H9 (cell line): ENCODE data around the gene CREB1. TPM values are rescaled to one million over a fixed set of nuclear protein-coding genes. Genes with fewer than 3 reads are reported as not detected.

Experiments used
- DNase-seq: peaks from one replicate; pipeline ENCODE4 v3.0.0-alpha.2; 2017
- H2AFZ ChIP-seq: one replicate; pipeline ENCODE4 v1.6.1; 2013; ENCODE audit warnings: mild to moderate bottlenecking, low read length, control low read depth, moderate library complexity
- H2AK5ac ChIP-seq: 2 replicates; pipeline ENCODE4 v1.6.1; 2013; ENCODE audit warnings: low read length, control low read depth, mixed read lengths; ENCODE audit not compliant: insufficient read length
- H2BK120ac ChIP-seq: one replicate; pipeline ENCODE4 v1.6.1; 2013; ENCODE audit warnings: low read depth, mild to moderate bottlenecking, low read length, control low read depth, inconsistent platforms; ENCODE audit not compliant: poor library complexity, severe bottlenecking
- H2BK12ac ChIP-seq: 2 replicates; pipeline ENCODE4 v1.6.1; 2013; ENCODE audit warnings: low read length, control low read depth, mixed read lengths, low read depth; ENCODE audit not compliant: insufficient read length
- H2BK15ac ChIP-seq: 2 replicates; pipeline ENCODE4 v1.6.1; 2013; ENCODE audit warnings: low read depth, low read length, control low read depth
- H2BK20ac ChIP-seq: one replicate; pipeline ENCODE4 v1.6.1; 2013; ENCODE audit warnings: low read depth, mild to moderate bottlenecking, low read length, control low read depth, inconsistent platforms; ENCODE audit not compliant: poor library complexity, severe bottlenecking
- H2BK5ac ChIP-seq: 2 replicates; pipeline ENCODE4 v1.6.1; 2013; ENCODE audit warnings: low read length, control low read depth, mixed read lengths; ENCODE audit not compliant: insufficient read length
- H3K14ac ChIP-seq: 2 replicates; pipeline ENCODE4 v1.6.1; 2013; ENCODE audit warnings: low read length, control low read depth; ENCODE audit not compliant: insufficient read depth
- H3K18ac ChIP-seq: 2 replicates; pipeline ENCODE4 v1.6.1; 2013; ENCODE audit warnings: low read depth, mild to moderate bottlenecking, mixed read lengths, low read length, control low read depth; ENCODE audit not compliant: insufficient read length
- H3K23ac ChIP-seq: 2 replicates; pipeline ENCODE4 v1.6.1; 2013; ENCODE audit warnings: low read length, control low read depth, mixed read lengths, low read depth; ENCODE audit not compliant: insufficient read length
- H3K23me2 ChIP-seq: 2 replicates; pipeline ENCODE4 v1.6.1; 2013; ENCODE audit warnings: low read depth, mild to moderate bottlenecking, mixed read lengths, low read length, control low read depth; ENCODE audit not compliant: insufficient read length, poor library complexity, severe bottlenecking
- H3K27ac ChIP-seq: 2 replicates; pipeline ENCODE4 v1.5.1; 2013; ENCODE audit warnings: low read length, control low read depth, mixed read lengths, low read depth; ENCODE audit not compliant: insufficient read length
- H3K27me3 ChIP-seq: 2 replicates; pipeline ENCODE4 v1.6.1; 2013; ENCODE audit warnings: low read length, control low read depth, inconsistent platforms; ENCODE audit not compliant: insufficient read depth
- H3K4ac ChIP-seq: 2 replicates; pipeline ENCODE4 v1.6.1; 2013; ENCODE audit warnings: low read depth, mild to moderate bottlenecking, control low read depth, inconsistent platforms, low read length, moderate library complexity
- H3K4me1 ChIP-seq: 2 replicates; pipeline ENCODE4 v1.6.1; 2013; ENCODE audit warnings: low read length, control low read depth, inconsistent platforms; ENCODE audit not compliant: insufficient read depth
- H3K4me2 ChIP-seq: 2 replicates; pipeline ENCODE4 v1.6.1; 2013; ENCODE audit warnings: low read length, control low read depth, mixed read lengths; ENCODE audit not compliant: insufficient read length, insufficient read depth
- H3K56ac ChIP-seq: 2 replicates; pipeline ENCODE4 v1.6.1; 2013; ENCODE audit warnings: low read depth, mild to moderate bottlenecking, mixed read lengths, low read length, control low read depth; ENCODE audit not compliant: insufficient read length
- H3K79me1 ChIP-seq: 2 replicates; pipeline ENCODE4 v1.6.1; 2013; ENCODE audit warnings: low read depth, mild to moderate bottlenecking, moderate library complexity, low read length, control low read depth, inconsistent platforms; ENCODE audit not compliant: insufficient read depth, poor library complexity, severe bottlenecking
- H3K79me2 ChIP-seq: 2 replicates; pipeline ENCODE4 v1.6.1; 2013; ENCODE audit warnings: low read length, control low read depth, inconsistent platforms; ENCODE audit not compliant: insufficient read depth
- H3K9ac ChIP-seq: 2 replicates; pipeline ENCODE4 v1.6.1; 2013; ENCODE audit warnings: low read length, control low read depth, mixed read lengths; ENCODE audit not compliant: insufficient read length; ENCODE audit errors: extremely low read depth
- H3K9me3 ChIP-seq: one replicate; pipeline ENCODE4 v1.6.1; 2013; ENCODE audit warnings: low read depth, low read length, inconsistent platforms; ENCODE audit not compliant: control insufficient read depth
- H3T11ph ChIP-seq: one replicate; pipeline ENCODE4 v1.6.1; 2013; ENCODE audit warnings: mild to moderate bottlenecking, low read length, control low read depth, inconsistent platforms
- H4K20me1 ChIP-seq: one replicate; pipeline ENCODE4 v1.6.1; 2013; ENCODE audit not compliant: control insufficient read depth, insufficient read length, insufficient read depth
- H4K5ac ChIP-seq: 2 replicates; pipeline ENCODE4 v1.6.1; 2013; ENCODE audit warnings: low read depth, mild to moderate bottlenecking, mixed read lengths, low read length, control low read depth; ENCODE audit not compliant: insufficient read length
- H4K8ac ChIP-seq: replicated peaks from 2 replicates; pipeline ENCODE4 v1.6.1; 2013; ENCODE audit warnings: low read length, control low read depth, mixed read lengths, low read depth; ENCODE audit not compliant: insufficient read length
- H4K91ac ChIP-seq: 2 replicates; pipeline ENCODE4 v1.6.1; 2013; ENCODE audit warnings: low read depth, mild to moderate bottlenecking, moderate library complexity, mixed read lengths, low read length, control low read depth; ENCODE audit not compliant: insufficient read length
- H3K27ac Mint-ChIP-seq, 3 experiments: 2 replicates in 2 of 3; 3 replicates in 1 of 3; pipeline ENCODE4 v1.8.0; 2020 to 2021; ENCODE audit warnings: mixed read lengths in 3 of 3, mild to moderate bottlenecking in 1 of 3, moderate library complexity in 1 of 3
- H3K27me3 Mint-ChIP-seq: 2 replicates; pipeline ENCODE4 v1.8.0; 2021; ENCODE audit warnings: low read depth, mild to moderate bottlenecking, moderate library complexity, mixed read lengths
- H3K36me3 Mint-ChIP-seq, 3 experiments: 2 replicates in 2 of 3; 3 replicates in 1 of 3; pipeline ENCODE4 v1.8.0; 2020 to 2021; ENCODE audit warnings: low read depth in 3 of 3, mixed read lengths in 3 of 3; ENCODE audit not compliant: insufficient read depth in 1 of 3
- H3K4me1 Mint-ChIP-seq, 2 experiments: 2 replicates each; pipeline ENCODE4 v1.8.0; 2020; ENCODE audit warnings: mixed read lengths in 2 of 2
- H3K4me3 Mint-ChIP-seq, 2 experiments: 2 replicates in 1 of 2; 3 replicates in 1 of 2; pipeline ENCODE4 v1.8.0; 2020 to 2021; ENCODE audit warnings: mild to moderate bottlenecking in 2 of 2, mixed read lengths in 2 of 2, moderate library complexity in 1 of 2
- H3K9me3 Mint-ChIP-seq, 2 experiments: 2 replicates in 1 of 2; 3 replicates in 1 of 2; pipeline ENCODE4 v1.8.0; 2020; ENCODE audit warnings: mild to moderate bottlenecking in 2 of 2, mixed read lengths in 2 of 2, moderate library complexity in 1 of 2
- CTCF ChIP-seq: fragments of 200-600 bp; sonication (generic); conservative IDR thresholded peaks from 3 replicates; pipeline ENCODE4 v1.8.0; 2021; ENCODE audit warnings: antibody characterized with exemption, mild to moderate bottlenecking
- total RNA-seq: library from RNA; stranded (reverse); gene quantifications from 2 replicates; pipeline ENCODE4 v1.2.1, GENCODE V29; 2021

Gene CREB1
- total RNA-seq, 1 experiment from 2014 or later: 103 TPM

GRCh38 chr2:207483066-207483465 lies 46.7 kb upstream of the CREB1 start:
- no peak overlapping the region for H3T11ph ChIP-seq
- H3K56ac ChIP-seq: no peak overlapping the region
- Mint-ChIP-seq H3K9me3 (no peaks in the 10 kb centered on the region), H3K36me3 (no peaks in the 10 kb centered on the region), H3K4me1 (peaks cover 14 to 18% of the 10 kb centered on the region in 2 experiments), H3K4me3 (no peak overlapping the region), H3K27me3 (no peaks in the 10 kb centered on the region), H3K27ac (no peak overlapping the region)
- no peak overlapping the region for H3K4me2 ChIP-seq
- H2BK12ac ChIP-seq: no peak overlapping the region
- H3K18ac ChIP-seq: no peak overlapping the region
- no peak overlapping the region for H2AK5ac ChIP-seq
- H3K27ac ChIP-seq: no peak overlapping the region
- H3K79me1 ChIP-seq: no peaks in the 10 kb centered on the region
- H3K4me1 ChIP-seq: peaks cover 3% of the 10 kb centered on the region; the same call in 1 of the 2 replicates
- H2AFZ ChIP-seq: no peak overlapping the region
- H4K5ac ChIP-seq: no peak overlapping the region
- no peaks in the 10 kb centered on the region for H3K23me2 ChIP-seq
- H2BK120ac ChIP-seq: no peak overlapping the region
- no peak overlapping the region for H3K9ac ChIP-seq
- H4K20me1 ChIP-seq: no peaks in the 10 kb centered on the region
- no peak overlapping the region for H3K4ac ChIP-seq
- no peak overlapping the region for H4K8ac ChIP-seq
- TF ChIP-seq CTCF: no peak
- H2BK15ac ChIP-seq: no peak overlapping the region
- no peak overlapping the region for H3K23ac ChIP-seq
- H3K14ac ChIP-seq: no peak overlapping the region
- H3K79me2 ChIP-seq: no peaks in the 10 kb centered on the region
- H2BK20ac ChIP-seq: no peak overlapping the region
- no peak overlapping the region for H2BK5ac ChIP-seq
- no peak overlapping the region for H4K91ac ChIP-seq
- no peak for DNase-seq
- no peaks in the 10 kb centered on the region for H3K9me3 ChIP-seq
- H3K27me3 ChIP-seq: no peaks in the 10 kb centered on the region
